ENCODE measurements around the gene SLC15A4.

- TF ChIP-seq REST (IDR thresholded peaks at IDR 0.05; ENCODE audit: insufficient replicate concordance, low read depth): no peak
- TF ChIP-seq CTCF (IDR thresholded peaks at IDR 0.05; ENCODE audit: insufficient read depth, low read length): no peak
These were observed 68.2 kb downstream of the SLC15A4 start for GRCh38 chr12:128755566-128755965.
